Small intestine (tissue), 4 donors: ENCODE data around the gene PHYKPL. TPM values are rescaled to one million over a fixed set of nuclear protein-coding genes. Genes with fewer than 3 reads are reported as not detected.

ENCODE experiments used
- polyA plus RNA-seq, 4 donors: library from polyadenylated mRNA; stranded (reverse) in 3 of 4; unstranded in 1 of 4; fragments of 200-250 nt in 3 of 4; fragments of 120-200 nt in 1 of 4; gene quantifications; one replicate each; pipeline versions ENCODE4 v1.2.1 to v1.2.3, GENCODE V29; 2013
- donor health status: healthy with polysubstance abuse.
- donor health status: Bipolar disorder and iron deficiency.
- donor health status: healthy.

PHYKPL gene
- polyA plus RNA-seq, 4 donors, result 57.7 to 145 (median 127) TPM

Other genes with a start within 250 kb of the PHYKPL start
- gene PROP1, start 236.6 kb downstream of the PHYKPL start, polyA plus RNA-seq, result not detected
- 1 to 10 TPM in 2 of 4 donors, under 1 TPM in 2; 0.22 to 2.1 (median 0.94) TPM for gene N4BP3, start 119.3 kb downstream of the PHYKPL start, polyA plus RNA-seq
- 10 to 100 TPM; 27.1 to 34.9 (median 28.7) TPM for gene RMND5B, start 101.8 kb downstream of the PHYKPL start, polyA plus RNA-seq
- gene NHP2, start 78.9 kb downstream of the PHYKPL start, polyA plus RNA-seq, result 100 to 1,000 TPM in 1 of 4 donors, 10 to 100 TPM in 3; 46.5 to 243 (median 80.3) TPM
- gene GMCL2, start 45.4 kb downstream of the PHYKPL start, polyA plus RNA-seq, result under 1 TPM in 1 of 4 donors, not detected in 3; 0.03 TPM
- 100 to 1,000 TPM; 110 to 176 (median 160) TPM for gene HNRNPAB, start 28.3 kb downstream of the PHYKPL start, polyA plus RNA-seq